GM18868 (cell line): ENCODE measurements around the gene BPIFA3.
"Not testable (repeated sequence)": the region's sequence is repeated elsewhere in the genome, so short reads cannot be mapped to it uniquely, and the experiment has no call there.

Source experiments
- ATAC-seq: cut with Tn5 transposase; IDR thresholded peaks from one replicate; pipeline ENCODE4 v1.9.1; 2021; ENCODE audit warnings: mild to moderate bottlenecking, moderate library complexity; ENCODE audit not compliant: unreplicated experiment

Gene BPIFA3

GRCh38 chr20:33217052-33217451, at the start of gene BPIFA3:
BPIFA3 (plus strand) TSS chr20:33217352; CDS start chr20:33217537, 185 bp downstream.
- no peak for ATAC-seq

- ATAC-seq = no peak
These were observed 49.3 kb upstream of the BPIFA3 start, which contains the start of gene BPIFA2 for GRCh38 chr20:33167859-33168258. BPIFA2 (plus strand) TSS chr20:33168159; CDS start chr20:33169146, 987 bp downstream.

- ATAC-seq = no peak
These were observed 47.9 kb upstream of the BPIFA3 start for GRCh38 chr20:33169176-33169794.

- no peak for ATAC-seq
These were observed 44.4 kb upstream of the BPIFA3 start for GRCh38 chr20:33172781-33173180.

- ATAC-seq = no peak
These were observed 42.0 kb upstream of the BPIFA3 start for GRCh38 chr20:33175123-33175522.

- no peak for ATAC-seq
These were observed 41.1 kb upstream of the BPIFA3 start for GRCh38 chr20:33176101-33176500.

GRCh38 chr20:33177866-33178265, 39.3 kb upstream of the BPIFA3 start:
- no peak for ATAC-seq

GRCh38 chr20:33178726-33179125, 38.4 kb upstream of the BPIFA3 start:
- no peak for ATAC-seq

- no peak for ATAC-seq
These were observed 37.0 kb upstream of the BPIFA3 start for GRCh38 chr20:33180169-33180568.

- no peak for ATAC-seq
These were observed 35.6 kb upstream of the BPIFA3 start for GRCh38 chr20:33181482-33182093.

- no peak for ATAC-seq
These were observed 33.8 kb upstream of the BPIFA3 start for GRCh38 chr20:33183312-33183711.

- not testable (repeated sequence) for ATAC-seq
These were observed 32.0 kb upstream of the BPIFA3 start for GRCh38 chr20:33185031-33185590.

- ATAC-seq = no peak
These were observed 29.7 kb upstream of the BPIFA3 start for GRCh38 chr20:33187491-33187890.

- ATAC-seq = no peak
These were observed 28.7 kb upstream of the BPIFA3 start for GRCh38 chr20:33188421-33188820.

- ATAC-seq = no peak
These were observed 25.7 kb upstream of the BPIFA3 start for GRCh38 chr20:33191484-33191883.

- ATAC-seq = no peak
These were observed 25.2 kb upstream of the BPIFA3 start for GRCh38 chr20:33191955-33192354.

- ATAC-seq = no peak
These were observed 24.1 kb upstream of the BPIFA3 start for GRCh38 chr20:33192912-33193501.

GRCh38 chr20:33199026-33199425, 18.1 kb upstream of the BPIFA3 start:
- ATAC-seq = no peak

- ATAC-seq = no peak
These were observed 14.7 kb upstream of the BPIFA3 start for GRCh38 chr20:33202451-33202850.

- no peak for ATAC-seq
These were observed 13.7 kb upstream of the BPIFA3 start for GRCh38 chr20:33203444-33203843.

GRCh38 chr20:33209789-33210188, 7.4 kb upstream of the BPIFA3 start:
- no peak for ATAC-seq

GRCh38 chr20:33210371-33210770, 6.8 kb upstream of the BPIFA3 start:
- no peak for ATAC-seq
